Fibroblast of peridontal ligament (primary cell): Measurements from ENCODE around the gene CHRNB4.
"Not testable (repeated sequence)": the region's sequence is repeated elsewhere in the genome, so short reads cannot be mapped to it uniquely, and the experiment has no call there.

Source experiments
- DNase-seq: peaks from one replicate; pipeline ENCODE4 v3.0.0-alpha.2; 2010; ENCODE audit errors: extremely low read depth

Gene CHRNB4

GRCh38 chr15:78617516-78617915 is 23.5 kb downstream of the CHRNB4 start:
- peak; percentile 12 for DNase-seq

GRCh38 chr15:78617076-78617475 is 23.9 kb downstream of the CHRNB4 start:
- no peak for DNase-seq

- no peak for DNase-seq
These were observed 24.5 kb downstream of the CHRNB4 start for GRCh38 chr15:78616506-78616905.

GRCh38 chr15:78615151-78615589 is 25.8 kb downstream of the CHRNB4 start:
- no peak for DNase-seq

GRCh38 chr15:78614021-78614420 is 27.0 kb downstream of the CHRNB4 start:
- DNase-seq, result no peak

GRCh38 chr15:78609551-78609950 is 31.5 kb downstream of the CHRNB4 start:
- not testable (repeated sequence) for DNase-seq

- no peak for DNase-seq
These were observed 35.3 kb downstream of the CHRNB4 start for GRCh38 chr15:78605680-78606079.

GRCh38 chr15:78605201-78605600 is 35.8 kb downstream of the CHRNB4 start:
- DNase-seq, result no peak

GRCh38 chr15:78604420-78604819 is 36.6 kb downstream of the CHRNB4 start:
- DNase-seq, result no peak

- DNase-seq, result no peak
These were observed 37.5 kb downstream of the CHRNB4 start for GRCh38 chr15:78603467-78603866.

- DNase-seq, result no peak
These were observed 41.8 kb downstream of the CHRNB4 start for GRCh38 chr15:78599189-78599588.

GRCh38 chr15:78598348-78598747 is 42.7 kb downstream of the CHRNB4 start:
- no peak for DNase-seq

GRCh38 chr15:78597583-78597982 is 43.4 kb downstream of the CHRNB4 start:
- no peak for DNase-seq

- no peak for DNase-seq
These were observed 66.1 kb downstream of the CHRNB4 start for GRCh38 chr15:78574944-78575343.
